NCI-H2029 treated with DMSO at 0.1 percent for 48 hours (cell line): ENCODE data around the gene CD300LF.

Source experiments
- DNase-seq: peaks from one replicate; lab custom pipeline; 2025; lab: John Stamatoyannopoulos, UW

Gene CD300LF

GRCh38 chr17:74712756-74713155 is at the start of gene CD300LF:
TSS of gene CD300LF (minus strand) at chr17:74712923. CDS start at chr17:74712866, 57 bp downstream.
- no peak for DNase-seq

- no peak for DNase-seq
These were observed 49.2 kb upstream of the CD300LF start for GRCh38 chr17:74761931-74762330.

- DNase-seq: no peak
These were observed 48.7 kb upstream of the CD300LF start for GRCh38 chr17:74761419-74761818.

- DNase-seq: no peak
These were observed 47.8 kb upstream of the CD300LF start for GRCh38 chr17:74760404-74761105.

- no peak for DNase-seq
These were observed 47.2 kb upstream of the CD300LF start for GRCh38 chr17:74759941-74760340.

GRCh38 chr17:74759243-74759801 is 46.6 kb upstream of the CD300LF start:
- DNase-seq: no peak

- no peak for DNase-seq
These were observed 46.1 kb upstream of the CD300LF start for GRCh38 chr17:74758848-74759168.

GRCh38 chr17:74757931-74758847 is 45.5 kb upstream of the CD300LF start:
- DNase-seq: no peak

GRCh38 chr17:74757502-74757901 is 44.8 kb upstream of the CD300LF start:
- DNase-seq: no peak

GRCh38 chr17:74756891-74757290 is 44.2 kb upstream of the CD300LF start:
- no peak for DNase-seq

- DNase-seq: no peak
These were observed 42.8 kb upstream of the CD300LF start for GRCh38 chr17:74755533-74755932.

GRCh38 chr17:74754832-74755231 is 42.1 kb upstream of the CD300LF start:
- DNase-seq: no peak

- no peak for DNase-seq
These were observed 40.2 kb upstream of the CD300LF start for GRCh38 chr17:74752822-74753401.

- DNase-seq: no peak
These were observed 39.7 kb upstream of the CD300LF start for GRCh38 chr17:74752415-74752814.

GRCh38 chr17:74750327-74751069 is 37.8 kb upstream of the CD300LF start:
- no peak for DNase-seq

GRCh38 chr17:74750039-74750326 is 37.3 kb upstream of the CD300LF start:
- DNase-seq: no peak

- no peak for DNase-seq
These were observed 36.7 kb upstream of the CD300LF start for GRCh38 chr17:74749279-74750038.

- DNase-seq: peak; percentile 39
These were observed 36.0 kb upstream of the CD300LF start, which contains the start of gene NHERF1 for GRCh38 chr17:74748529-74749278. TSS of gene NHERF1 (plus strand) at chr17:74748628. CDS start at chr17:74748847, 219 bp downstream.

GRCh38 chr17:74748279-74748528 is 35.5 kb upstream of the CD300LF start:
- DNase-seq: no peak

- no peak for DNase-seq
These were observed 34.2 kb upstream of the CD300LF start for GRCh38 chr17:74746922-74747321.

GRCh38 chr17:74746376-74746775 is 33.7 kb upstream of the CD300LF start:
- DNase-seq: no peak
